HG03442 (cell line): Measurements from ENCODE around the gene TYROBP.
"Not testable (repeated sequence)": the region's sequence is repeated elsewhere in the genome, so short reads cannot be mapped to it uniquely, and the experiment has no call there.

Experiments used
- ATAC-seq: cut with Tn5 transposase; IDR thresholded peaks from one replicate; pipeline ENCODE4 v1.9.1; 2021; ENCODE audit warnings: mild to moderate bottlenecking, moderate library complexity; ENCODE audit not compliant: unreplicated experiment

The TYROBP gene

GRCh38 chr19:35932291-35932936 is 24.3 kb upstream of the TYROBP start:
- ATAC-seq: no peak

- no peak for ATAC-seq
These were observed 23.7 kb upstream of the TYROBP start for GRCh38 chr19:35931874-35932202.

DNA sequence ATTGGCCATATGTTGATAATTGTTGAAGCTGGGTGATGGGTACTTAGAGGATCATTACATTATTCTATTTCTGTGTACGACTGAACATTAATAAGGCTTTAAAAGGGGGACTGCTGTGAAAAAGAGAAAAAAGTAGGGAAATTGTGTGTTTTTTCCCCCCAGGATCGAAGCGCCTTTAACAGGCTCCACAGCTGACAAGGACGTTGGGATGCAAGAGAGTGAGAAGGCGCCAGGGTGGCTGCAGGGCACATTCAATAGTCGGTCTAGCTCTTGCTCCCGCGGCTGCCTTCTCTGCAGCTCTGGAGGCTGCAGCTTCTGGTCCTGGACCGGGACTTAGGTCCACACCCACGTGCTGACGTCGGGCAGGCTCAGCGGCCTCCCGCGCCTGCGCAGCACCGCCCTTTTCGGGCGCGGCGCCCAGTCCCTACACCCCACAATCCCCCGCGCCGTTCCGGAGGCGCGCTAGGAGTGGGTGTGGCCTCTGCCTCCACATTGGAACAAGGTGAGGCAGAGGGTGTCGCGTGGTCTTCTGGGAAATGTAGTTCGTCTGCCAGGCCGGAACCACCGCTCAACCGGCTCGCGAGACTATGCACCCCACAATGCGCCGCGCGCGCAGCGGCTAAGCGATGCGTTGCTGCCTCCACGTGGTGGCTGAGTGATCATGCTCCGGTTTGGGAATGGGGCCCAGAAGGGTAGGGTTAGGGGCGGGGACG is 23.2 kb upstream of the TYROBP start:
- peak; percentile 87 for ATAC-seq

DNA sequence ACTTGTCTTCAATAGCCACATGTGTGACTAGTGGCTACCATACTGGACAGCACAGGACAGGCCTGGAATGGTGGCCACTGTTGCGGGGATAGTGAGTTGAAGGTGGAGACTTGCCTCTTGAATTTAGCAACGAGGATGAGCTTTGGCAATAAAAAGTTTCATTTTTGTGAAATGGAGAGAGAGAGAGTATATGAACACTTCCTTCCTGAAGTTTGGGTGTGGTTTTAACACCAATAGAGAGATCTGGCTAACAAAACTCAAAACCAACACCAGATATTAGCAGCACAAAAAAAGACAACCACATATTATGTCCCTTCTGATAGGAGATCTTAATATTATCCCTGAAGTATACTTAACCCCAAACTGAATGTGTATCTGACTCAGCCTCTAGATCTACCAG is 21.8 kb upstream of the TYROBP start:
- ATAC-seq: no peak

- ATAC-seq: no peak
These were observed 20.4 kb upstream of the TYROBP start for GRCh38 chr19:35928507-35928906.

DNA sequence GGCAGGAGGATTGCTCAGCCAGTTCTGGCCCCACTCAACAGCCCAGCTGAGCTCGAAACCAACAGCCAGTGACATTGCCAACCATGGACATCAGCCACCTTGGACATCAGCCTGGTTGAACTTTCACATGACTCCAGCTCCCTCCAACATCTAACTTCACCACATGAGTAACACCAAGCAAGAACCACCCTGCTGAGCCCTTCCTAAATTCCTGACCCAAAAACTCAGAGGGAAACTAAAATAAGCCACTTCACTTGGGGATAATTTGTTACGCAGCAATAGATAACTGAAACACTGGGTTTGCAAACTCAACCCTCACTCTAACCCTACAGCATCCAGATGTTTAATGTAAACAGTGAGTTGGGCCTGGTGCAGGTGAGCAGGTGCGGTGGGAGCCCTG is 17.4 kb upstream of the TYROBP start:
- no peak for ATAC-seq

- no peak for ATAC-seq
These were observed 12.9 kb upstream of the TYROBP start for GRCh38 chr19:35921012-35921411.

GRCh38 chr19:35919306-35919705 is 11.2 kb upstream of the TYROBP start:
- no peak for ATAC-seq

DNA sequence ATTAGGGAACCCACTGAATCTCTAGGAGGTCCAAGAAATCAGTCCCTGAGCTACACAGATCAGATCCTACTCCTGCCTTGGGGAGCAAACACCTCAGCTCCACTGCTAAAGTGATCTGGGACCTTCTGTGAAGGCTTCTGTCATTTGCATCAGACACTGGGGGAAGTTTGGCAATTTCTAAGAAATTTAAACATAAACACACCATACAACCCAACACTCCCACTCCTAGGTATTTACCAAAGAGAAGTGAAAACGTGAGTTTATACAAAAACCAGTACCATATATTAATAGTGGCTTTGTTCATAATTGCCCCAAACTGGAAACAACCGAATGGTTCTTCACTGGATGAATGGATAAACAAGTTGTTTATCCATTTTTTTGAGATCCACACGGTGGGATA is 7.3 kb upstream of the TYROBP start:
- ATAC-seq: no peak

DNA sequence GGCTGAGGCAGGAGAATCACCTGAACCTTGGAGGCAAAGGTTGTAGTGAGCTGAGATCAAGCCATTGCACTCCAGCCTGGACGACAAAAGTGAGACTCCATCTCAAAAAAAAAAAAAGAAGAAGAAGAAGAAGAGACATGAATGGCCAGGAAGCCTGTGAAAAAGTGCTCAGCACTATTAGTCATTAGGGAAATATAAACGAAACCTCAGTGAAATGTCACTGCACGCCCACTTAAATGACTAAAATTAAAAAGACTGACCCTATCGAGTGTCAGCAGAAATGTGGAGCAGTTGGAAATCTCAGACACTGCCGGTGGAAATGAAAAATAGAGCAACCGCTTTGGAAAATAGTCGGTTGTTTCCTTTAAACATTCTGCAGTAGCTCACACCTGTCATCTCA is 5.5 kb upstream of the TYROBP start:
- no peak for ATAC-seq

GRCh38 chr19:35911790-35912189 is 3.7 kb upstream of the TYROBP start:
- no peak for ATAC-seq

GRCh38 chr19:35911173-35911572 is 3.1 kb upstream of the TYROBP start:
- ATAC-seq: no peak

DNA sequence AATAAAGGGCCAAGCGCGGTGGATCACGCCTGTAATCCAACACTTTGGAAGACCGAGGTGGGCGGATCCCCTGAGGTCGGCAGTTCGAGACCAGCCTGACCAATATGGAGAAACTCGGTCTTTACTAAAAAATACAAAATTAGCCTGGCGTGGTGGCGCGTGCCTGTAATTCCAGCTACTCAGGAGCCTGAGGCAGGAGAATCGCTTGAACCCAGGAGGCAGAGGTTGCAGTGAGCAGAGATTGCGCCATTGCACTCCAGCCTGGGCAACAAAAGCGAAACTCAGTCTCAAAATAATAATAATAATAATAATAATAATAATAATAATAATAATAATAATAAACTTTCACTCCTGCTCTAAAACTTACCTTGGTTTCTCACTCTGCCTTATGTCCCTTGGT is 2.3 kb upstream of the TYROBP start:
- ATAC-seq: not testable (repeated sequence)

- ATAC-seq: no peak
These were observed 1.6 kb upstream of the TYROBP start for GRCh38 chr19:35909684-35910035.

GRCh38 chr19:35908973-35909683 is 1.0 kb upstream of the TYROBP start:
- no peak for ATAC-seq

DNA sequence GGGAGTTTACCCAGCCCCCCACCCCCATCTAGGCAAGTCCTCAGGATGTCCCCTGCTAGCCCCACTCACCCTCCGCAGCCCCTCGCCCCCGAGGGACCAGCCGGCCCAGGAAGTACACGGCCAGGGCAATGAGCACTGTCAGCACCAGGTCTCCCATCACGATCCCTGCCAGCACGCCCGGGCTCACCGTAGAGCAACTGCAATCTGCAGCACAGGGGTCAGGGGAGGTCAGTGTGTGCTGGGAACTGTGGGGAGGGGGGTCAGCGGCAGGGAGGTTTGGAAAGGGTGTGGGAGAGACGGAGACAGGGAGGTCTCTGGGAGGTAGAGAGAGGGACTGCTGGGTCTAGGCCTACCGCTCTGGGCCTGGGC is 734 bp downstream of the TYROBP start:
- no peak for ATAC-seq

GRCh38 chr19:35905178-35905727 is 2.8 kb downstream of the TYROBP start:
- no peak for ATAC-seq

DNA sequence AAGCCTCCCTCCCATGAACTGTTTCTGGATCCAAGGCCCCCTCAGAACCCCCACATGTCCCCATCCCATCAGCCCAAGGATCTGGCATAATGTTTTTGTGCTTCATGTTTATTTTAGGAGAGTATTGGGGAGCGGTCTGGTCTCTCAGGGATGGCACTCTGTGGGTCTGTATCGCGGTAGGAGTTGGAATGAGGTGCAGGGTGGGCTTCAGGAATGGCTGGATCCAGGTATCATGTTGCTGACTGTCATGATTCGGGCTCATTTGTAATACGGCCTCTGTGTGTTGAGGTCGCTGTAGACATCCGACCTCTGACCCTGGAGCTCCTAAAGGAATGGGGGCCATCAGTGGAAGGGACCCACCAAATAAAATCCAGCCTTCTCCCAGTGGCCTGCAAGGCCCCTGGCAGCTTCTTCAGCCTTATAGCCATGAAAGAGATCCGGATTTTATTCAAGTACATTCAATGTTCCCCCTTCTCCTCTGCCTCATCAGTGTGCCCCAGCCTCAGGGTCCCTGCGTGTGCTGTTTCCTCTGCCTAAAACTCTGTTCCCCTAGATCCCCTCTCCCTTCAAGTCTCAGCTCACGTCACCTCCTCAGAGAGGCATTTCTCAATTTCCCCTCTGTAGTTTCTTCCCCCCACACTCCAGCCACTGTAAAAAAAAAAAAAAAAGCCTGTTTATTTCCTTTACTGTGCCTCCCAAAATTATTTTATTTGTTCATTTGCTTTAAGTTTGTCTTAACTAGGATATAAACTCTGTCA is 3.6 kb downstream of the TYROBP start:
- ATAC-seq: no peak

- ATAC-seq: peak; percentile 32
These were observed 4.4 kb downstream of the TYROBP start for GRCh38 chr19:35903550-35904179.

GRCh38 chr19:35902870-35903475 is 5.1 kb downstream of the TYROBP start:
- ATAC-seq: no peak
